GM21723 (cell line): ENCODE data around the gene TRMT2A.

Source experiments
- ATAC-seq: cut with Tn5 transposase; IDR thresholded peaks from one replicate; pipeline ENCODE4 v1.9.1; 2021; ENCODE audit warnings: mild to moderate bottlenecking, moderate library complexity; ENCODE audit not compliant: unreplicated experiment

TRMT2A gene

GRCh38 chr22:20123366-20124082 lies 6.5 kb upstream of the TRMT2A start:
- ATAC-seq: no peak

GRCh38 chr22:20121856-20122415 lies 4.9 kb upstream of the TRMT2A start:
- no peak for ATAC-seq

GRCh38 chr22:20118300-20119020 lies 1.4 kb upstream of the TRMT2A start:
- ATAC-seq: no peak

- peak; percentile 20 for ATAC-seq
Measured at GRCh38 chr22:20117633-20118299, 740 bp upstream of the TRMT2A start.

GRCh38 chr22:20116376-20116950 lies 563 bp downstream of the TRMT2A start:
- no peak for ATAC-seq

- ATAC-seq: no peak
Measured at GRCh38 chr22:20115691-20116375, 1.2 kb downstream of the TRMT2A start, which contains the start of gene RANBP1. RANBP1 (plus strand) TSS chr22:20116104; CDS start chr22:20116185, 81 bp downstream.

- no peak for ATAC-seq
Measured at GRCh38 chr22:20114506-20115475, 2.2 kb downstream of the TRMT2A start.

- ATAC-seq: no peak
Measured at GRCh38 chr22:20113551-20114310, 3.3 kb downstream of the TRMT2A start.

- ATAC-seq: no peak
Measured at GRCh38 chr22:20112623-20113511, 4.2 kb downstream of the TRMT2A start.

- ATAC-seq: no peak
Measured at GRCh38 chr22:20111689-20112622, 5.1 kb downstream of the TRMT2A start.

- no peak for ATAC-seq
Measured at GRCh38 chr22:20111045-20111688, 5.9 kb downstream of the TRMT2A start.

GRCh38 chr22:20110359-20110985 lies 6.6 kb downstream of the TRMT2A start:
- no peak for ATAC-seq

GRCh38 chr22:20109411-20110358 lies 7.3 kb downstream of the TRMT2A start:
- ATAC-seq: no peak

- ATAC-seq: no peak
Measured at GRCh38 chr22:20108757-20109230, 8.2 kb downstream of the TRMT2A start.
